GM11168 (cell line): Measurements from ENCODE around the gene GPC6.
"Not testable (repeated sequence)": the region's sequence is repeated elsewhere in the genome, so short reads cannot be mapped to it uniquely, and the experiment has no call there.

Experiments used
- in situ Hi-C: fragments of 300-500 bp; cut with MboI; formaldehyde crosslinking; loops from one replicate; pipeline ENCODE4 v1.12.0; 2022; ENCODE audit warnings: low sequenced_read_pairs; ENCODE audit not compliant: unreplicated experiment

GPC6 gene

GRCh38 chr13:93309886-93310523 is 83.4 kb downstream of the GPC6 start:
- in situ Hi-C loops = no loop called here

GRCh38 chr13:93316841-93317240 is 90.2 kb downstream of the GPC6 start:
- in situ Hi-C loops = no loop called here

GRCh38 chr13:93318534-93319254 is 92.1 kb downstream of the GPC6 start:
- in situ Hi-C loops = no loop called here

GRCh38 chr13:93320942-93321341 is 94.3 kb downstream of the GPC6 start:
- in situ Hi-C loops = no loop called here

GRCh38 chr13:93323880-93324279 is 97.3 kb downstream of the GPC6 start:
- in situ Hi-C loops = not testable (repeated sequence)

- in situ Hi-C loops = no loop called here
These were observed 99.0 kb downstream of the GPC6 start for GRCh38 chr13:93325303-93326233.

- in situ Hi-C loops = no loop called here
These were observed 99.7 kb downstream of the GPC6 start for GRCh38 chr13:93326234-93326811.

GRCh38 chr13:93328943-93329342 is 102.3 kb downstream of the GPC6 start:
- in situ Hi-C loops = no loop called here

GRCh38 chr13:93336728-93337127 is 110.1 kb downstream of the GPC6 start:
- in situ Hi-C loops = no loop called here

GRCh38 chr13:93338030-93338429 is 111.4 kb downstream of the GPC6 start:
- in situ Hi-C loops = no loop called here

- in situ Hi-C loops = no loop called here
These were observed 112.3 kb downstream of the GPC6 start for GRCh38 chr13:93338906-93339305.

GRCh38 chr13:93339550-93339949 is 112.9 kb downstream of the GPC6 start:
- in situ Hi-C loops = no loop called here

GRCh38 chr13:93341517-93341916 is 114.9 kb downstream of the GPC6 start:
- in situ Hi-C loops = no loop called here

- in situ Hi-C loops = no loop called here
These were observed 116.5 kb downstream of the GPC6 start for GRCh38 chr13:93343097-93343496.

- in situ Hi-C loops = no loop called here
These were observed 117.6 kb downstream of the GPC6 start for GRCh38 chr13:93344048-93344705.

- in situ Hi-C loops = no loop called here
These were observed 118.4 kb downstream of the GPC6 start for GRCh38 chr13:93345024-93345423.

- in situ Hi-C loops = no loop called here
These were observed 119.2 kb downstream of the GPC6 start for GRCh38 chr13:93345770-93346169.

GRCh38 chr13:93352616-93353015 is 126.0 kb downstream of the GPC6 start:
- in situ Hi-C loops = no loop called here

GRCh38 chr13:93355094-93355493 is 128.5 kb downstream of the GPC6 start:
- in situ Hi-C loops = no loop called here

- in situ Hi-C loops = no loop called here
These were observed 129.9 kb downstream of the GPC6 start for GRCh38 chr13:93356469-93356868.
